ENCODE data around the gene REEP6. TPM values are rescaled to one million over a fixed set of nuclear protein-coding genes. Genes with fewer than 3 reads are reported as not detected.
"Not testable (repeated sequence)": the region's sequence is repeated elsewhere in the genome, so short reads cannot be mapped to it uniquely, and the experiment has no call there.

Gene REEP6
- total RNA-seq, 1 donor from 2014 or later: 50.0 TPM

DNA sequence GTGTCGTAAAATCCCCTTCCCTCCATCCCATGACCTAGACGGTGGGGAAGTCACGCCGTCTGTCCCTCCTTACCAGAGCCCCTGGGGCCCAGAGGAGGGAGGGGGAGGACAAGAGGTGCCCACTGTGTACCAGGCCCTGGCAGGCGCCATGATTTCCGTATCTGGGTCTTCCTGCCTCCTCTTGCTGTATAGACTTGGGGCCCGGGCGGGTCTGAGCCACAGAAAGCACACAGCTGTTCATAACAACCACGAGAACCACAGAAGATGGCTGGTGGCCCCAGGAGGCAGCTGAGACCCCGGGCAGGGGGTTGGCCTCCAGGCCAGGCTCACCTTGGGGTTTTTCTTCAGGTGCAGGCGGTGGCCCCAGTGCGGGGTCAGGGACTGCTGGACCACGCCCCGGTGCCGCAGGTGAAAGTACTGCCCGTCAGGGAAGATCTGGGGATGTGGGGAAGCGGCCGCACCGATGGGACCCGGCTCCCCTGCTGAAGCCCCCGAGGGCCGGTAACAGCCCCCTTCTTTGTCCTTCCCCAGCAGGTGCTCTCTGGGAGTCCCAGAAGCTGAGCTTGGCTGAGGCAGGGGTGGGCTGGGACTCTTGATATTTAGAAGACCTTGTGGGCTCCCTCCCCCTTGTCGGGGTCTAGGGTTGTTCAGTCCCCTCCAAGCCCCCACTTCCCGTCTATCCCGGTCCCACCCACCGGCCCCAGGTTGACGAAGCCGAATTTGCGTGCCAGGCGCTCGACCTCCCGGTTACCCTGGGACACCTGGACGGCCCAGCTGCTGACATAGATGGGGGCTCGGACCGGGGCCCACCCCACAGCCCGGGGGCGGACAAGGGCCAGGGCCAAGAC is 1.3 kb upstream of the REEP6 start:
- DNase-seq (ENCODE audit: low spot score): no peak

GRCh38 chr19:1490311-1491113 is 469 bp upstream of the REEP6 start, which contains the start of gene PCSK4:
PCSK4 (minus strand) TSS chr19:1490350; CDS start chr19:1490346, 4 bp downstream.
- DNase-seq (ENCODE audit: low spot score): peak; percentile 100

DNA sequence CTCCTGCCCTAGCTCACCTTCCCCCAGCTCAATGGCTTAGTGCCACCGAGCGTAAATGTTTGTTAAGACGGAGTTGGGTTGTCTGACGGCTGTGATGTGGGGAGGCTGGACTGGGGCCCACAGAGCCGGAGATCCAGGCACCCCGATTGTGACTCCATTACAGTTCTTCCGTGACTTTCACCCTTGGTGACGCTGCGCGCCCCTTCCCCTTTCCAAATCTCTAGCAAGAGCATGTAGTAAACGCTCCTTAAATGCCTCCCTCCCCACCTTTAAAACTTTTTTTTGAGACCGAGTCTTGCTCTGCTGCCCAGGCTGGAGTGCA is 829 bp downstream of the REEP6 start:
- no peak for DNase-seq (ENCODE audit: low spot score)

DNA sequence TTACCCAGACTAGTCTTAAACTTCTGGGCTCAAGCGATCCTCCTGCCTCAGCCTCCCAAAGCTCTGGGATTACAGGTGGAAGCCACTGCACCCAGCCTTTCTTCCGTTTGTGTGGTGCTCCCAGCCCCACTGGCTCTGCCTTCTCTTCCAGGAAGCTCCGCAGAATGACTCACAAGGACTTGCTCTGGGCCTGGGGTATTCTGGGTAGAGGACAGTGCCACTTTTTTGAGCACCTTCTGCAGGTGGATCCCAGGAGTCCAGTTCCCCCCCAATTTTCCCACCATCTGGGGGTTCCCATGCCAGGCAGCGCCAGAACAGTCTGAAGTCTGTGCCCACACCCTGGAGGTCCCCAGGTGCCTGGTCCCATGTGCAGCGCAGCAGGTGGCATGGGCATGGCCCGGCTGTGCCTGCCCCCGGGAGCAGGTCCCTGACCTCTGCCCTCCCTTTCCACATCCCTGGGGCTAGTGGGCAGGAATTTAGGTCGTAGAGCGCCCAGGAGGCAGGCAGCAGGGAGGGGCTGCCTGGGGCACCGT is 1.6 kb downstream of the REEP6 start:
- DNase-seq (ENCODE audit: low spot score): no peak

GRCh38 chr19:1494115-1494815 is 3.3 kb downstream of the REEP6 start:
- no peak for DNase-seq (ENCODE audit: low spot score)

DNA sequence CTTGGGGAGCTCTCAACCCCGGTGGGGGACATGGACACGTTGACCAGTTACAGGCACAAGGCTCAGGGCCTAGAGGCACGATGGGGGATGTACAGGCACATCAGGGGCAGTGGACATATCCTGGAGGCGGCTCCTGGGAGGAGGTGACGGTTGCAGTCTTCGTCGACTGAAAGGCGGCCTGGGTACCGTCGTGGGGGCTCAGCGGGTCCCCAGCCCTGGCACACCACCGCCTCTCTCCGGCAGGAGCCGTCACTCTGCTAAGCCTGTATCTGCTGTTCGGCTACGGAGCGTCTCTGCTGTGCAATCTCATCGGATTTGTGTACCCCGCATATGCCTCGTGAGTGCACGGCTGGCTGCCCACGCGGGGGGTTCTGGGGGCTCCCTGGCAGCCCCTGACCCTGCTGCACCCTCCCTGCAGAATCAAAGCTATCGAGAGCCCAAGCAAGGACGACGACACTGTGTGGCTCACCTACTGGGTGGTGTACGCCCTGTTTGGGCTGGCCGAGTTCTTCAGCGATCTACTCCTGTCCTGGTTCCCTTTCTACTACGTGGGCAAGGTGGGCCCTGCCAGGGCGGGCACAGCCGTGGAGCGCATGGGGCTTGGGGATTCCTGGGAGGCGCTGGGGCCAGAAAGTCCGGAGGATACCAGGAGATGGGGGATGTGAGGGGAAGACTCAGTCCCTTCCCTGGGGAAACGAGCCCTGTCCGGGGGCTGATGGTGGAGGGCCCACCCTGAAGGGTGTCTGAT is 4.2 kb downstream of the REEP6 start:
- DNase-seq (ENCODE audit: low spot score): no peak

GRCh38 chr19:1495799-1496713 is 5.1 kb downstream of the REEP6 start:
- peak; percentile 71 for DNase-seq (ENCODE audit: low spot score)

DNA sequence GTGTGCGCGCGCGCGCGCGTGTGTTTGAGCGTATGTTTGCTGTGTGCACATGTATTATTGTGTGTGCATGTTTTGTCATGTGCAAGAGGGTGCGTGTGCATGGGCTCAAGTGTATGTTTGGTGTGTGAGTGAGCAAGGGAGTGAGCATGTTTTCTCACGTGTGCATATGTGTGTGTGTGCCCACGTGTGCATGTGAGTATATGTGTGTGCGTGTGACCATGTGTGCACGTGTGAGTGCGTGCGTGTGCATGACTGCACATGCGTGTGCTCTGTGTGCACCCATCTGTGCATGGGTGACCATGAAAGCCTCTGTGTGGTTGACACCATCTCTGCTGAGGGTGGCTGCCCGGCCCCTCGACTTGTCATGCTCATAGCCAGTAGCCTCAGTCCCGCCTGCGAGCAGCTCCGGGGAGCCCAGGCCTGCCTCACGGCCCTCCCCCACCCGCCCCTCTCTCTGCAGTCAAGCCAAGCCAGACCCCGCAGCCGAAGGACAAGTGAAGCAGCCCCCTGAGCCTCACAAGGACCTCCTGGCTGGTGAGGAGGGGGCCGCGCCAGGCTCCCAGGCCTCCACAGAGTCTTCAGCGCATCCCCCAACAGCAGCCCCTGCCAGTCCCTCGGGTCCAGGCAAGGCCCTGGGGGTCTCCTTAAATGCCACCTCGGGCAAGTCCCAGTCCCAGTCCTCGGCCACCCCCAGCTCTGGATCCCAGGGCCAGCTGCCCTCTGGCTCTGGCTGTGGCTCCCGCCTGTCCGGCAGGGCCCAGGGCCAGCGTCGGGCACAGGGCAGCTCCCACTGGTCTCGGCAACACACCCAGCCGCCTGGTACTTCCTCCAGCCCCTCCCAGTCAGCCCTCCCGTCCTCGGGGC is 6.0 kb downstream of the REEP6 start:
- no peak for DNase-seq (ENCODE audit: low spot score)

DNA sequence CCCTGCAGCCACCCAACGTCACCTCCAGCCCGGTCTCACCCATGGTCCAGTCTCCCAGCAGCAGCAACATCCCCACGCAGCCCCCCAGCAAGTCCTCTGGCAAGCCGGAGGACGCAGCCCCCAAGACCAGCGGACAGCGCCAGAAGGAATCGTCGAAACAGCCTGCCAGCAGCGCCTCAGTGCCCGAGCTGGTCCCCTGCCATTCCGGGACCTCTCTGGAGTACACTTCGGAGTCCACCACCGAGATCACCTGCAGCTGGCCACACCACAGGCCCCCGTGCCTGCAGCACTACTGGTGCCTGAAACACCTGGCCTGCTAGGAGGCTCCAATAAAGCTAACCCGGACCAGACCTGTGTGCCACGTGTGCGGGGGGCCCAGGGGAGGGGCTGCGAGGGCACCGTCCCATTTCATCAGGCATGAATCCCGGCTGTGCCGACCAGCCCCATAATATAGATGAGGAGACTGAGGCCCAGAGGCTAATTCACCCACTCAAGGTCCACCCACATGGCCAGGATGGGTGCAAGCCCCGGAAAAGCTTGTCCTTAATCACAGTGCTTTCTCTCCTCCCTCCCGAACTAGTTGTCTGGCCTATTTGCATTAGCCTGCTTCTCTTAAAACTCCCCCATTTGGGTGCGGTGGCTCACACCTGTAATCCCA is 6.7 kb downstream of the REEP6 start:
- DNase-seq (ENCODE audit: low spot score): no peak

GRCh38 chr19:1499231-1499630 is 8.2 kb downstream of the REEP6 start:
- not testable (repeated sequence) for DNase-seq (ENCODE audit: low spot score)

DNA sequence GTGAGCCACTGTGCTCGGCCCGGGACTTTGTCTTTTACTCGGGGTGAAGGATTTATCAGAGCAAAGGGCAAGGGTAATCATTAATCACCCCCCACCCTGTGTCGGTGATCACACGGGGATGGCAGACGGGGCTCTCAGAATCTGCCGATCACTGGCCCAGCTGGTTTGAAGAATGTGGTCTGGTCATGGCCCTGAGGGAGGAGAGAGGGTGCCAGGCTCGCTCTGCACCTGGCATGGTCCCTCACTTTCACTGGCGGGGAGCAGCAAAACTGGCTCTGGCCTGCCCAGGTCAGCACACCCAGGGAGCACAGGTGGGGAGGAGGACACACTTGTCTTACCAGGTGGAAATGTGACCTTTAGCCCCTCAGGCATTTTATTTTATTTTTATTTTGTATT is 10.2 kb downstream of the REEP6 start:
- DNase-seq (ENCODE audit: low spot score): no peak

GRCh38 chr19:1502433-1503088 is 11.6 kb downstream of the REEP6 start:
- no peak for DNase-seq (ENCODE audit: low spot score)

- DNase-seq (ENCODE audit: low spot score): no peak
Observed at GRCh38 chr19:1503089-1503924, 12.3 kb downstream of the REEP6 start.

GRCh38 chr19:1503925-1504773 is 13.2 kb downstream of the REEP6 start:
- DNase-seq (ENCODE audit: low spot score): no peak

- DNase-seq (ENCODE audit: low spot score): no peak
Observed at GRCh38 chr19:1505012-1505411, 14.0 kb downstream of the REEP6 start.
